AG09319 (cell line): ENCODE measurements around the gene NOXA1.
"Not testable (repeated sequence)": the region's sequence is repeated elsewhere in the genome, so short reads cannot be mapped to it uniquely, and the experiment has no call there.

Experiments used
- DNase-seq: peaks from one replicate; pipeline ENCODE4 v3.0.0-alpha.2; 2010; ENCODE audit warnings: low read depth; ENCODE audit errors: extremely low read depth
- CTCF ChIP-seq: IDR thresholded peaks from 2 replicates; pipeline ENCODE4 v1.5.1; 2011; ENCODE audit warnings: low read depth, mild to moderate bottlenecking, inconsistent platforms, low read length, moderate library complexity

Gene NOXA1

GRCh38 chr9:137462396-137462985, 39.3 kb downstream of the NOXA1 start:
- TF ChIP-seq CTCF = no peak
- no peak for DNase-seq

GRCh38 chr9:137462986-137463930, 40.1 kb downstream of the NOXA1 start:
- no peak for DNase-seq

GRCh38 chr9:137463931-137464290, 40.7 kb downstream of the NOXA1 start:
- no peak for DNase-seq
- no peak for TF ChIP-seq CTCF

More at GRCh38 chr9:137462986-137463930, 40.1 kb downstream of the NOXA1 start:
- TF ChIP-seq CTCF = no peak

GRCh38 chr9:137464291-137464999, 41.3 kb downstream of the NOXA1 start:
- DNase-seq = no peak
- TF ChIP-seq CTCF = no peak

GRCh38 chr9:137465000-137465719, 42.0 kb downstream of the NOXA1 start:
- no peak for TF ChIP-seq CTCF
- DNase-seq = no peak

GRCh38 chr9:137465720-137466388, 42.7 kb downstream of the NOXA1 start:
- DNase-seq = no peak
- TF ChIP-seq CTCF = no peak

GRCh38 chr9:137466389-137467085, 43.3 kb downstream of the NOXA1 start:
- DNase-seq = not testable (repeated sequence)
